Bronchial epithelial cell (primary cell): ENCODE data around the gene RASGRP1. TPM values are rescaled to one million over a fixed set of nuclear protein-coding genes. Genes with fewer than 3 reads are reported as not detected.

Experiments
- DNase-seq: peaks from one replicate; pipeline ENCODE4 v3.0.0-alpha.2; 2010; ENCODE audit warnings: low read depth
- FAIRE-seq: peaks from 2 replicates; lab custom pipeline; 2011; peaks lifted over from hg19 to GRCh38; lab: Jason Lieb, UNC
- H3K27me3 ChIP-seq: 2 replicates; pipeline ENCODE4 v1.5.1; 2011; ENCODE audit warnings: low read length; ENCODE audit not compliant: control insufficient read depth, insufficient read depth
- H3K36me3 ChIP-seq: 2 replicates; pipeline ENCODE4 v1.5.1; 2011; ENCODE audit warnings: low read length; ENCODE audit not compliant: control insufficient read depth, insufficient read depth
- H3K4me3 ChIP-seq: 2 replicates; pipeline ENCODE4 v1.5.1; 2011; ENCODE audit warnings: mild to moderate bottlenecking, low read depth, low read length, control low read depth
- total RNA-seq: library from RNA; depleted of rRNA; stranded (reverse); fragments of >200 nt; gene quantifications from 2 replicates; pipeline ENCODE4 v1.2.1, GENCODE V29; 2014
- TF ChIP-seq, protein P1 (sequence below): IDR thresholded peaks from 2 replicates; pipeline ENCODE4 v1.5.1; 2011; ENCODE audit warnings: mild to moderate bottlenecking, moderate library complexity, low read length, control low read depth, inconsistent platforms; ENCODE audit not compliant: insufficient read depth, severe bottlenecking

RASGRP1 gene
- under 0.01 and 0.64 TPM in 2 replicates for total RNA-seq

DNA sequence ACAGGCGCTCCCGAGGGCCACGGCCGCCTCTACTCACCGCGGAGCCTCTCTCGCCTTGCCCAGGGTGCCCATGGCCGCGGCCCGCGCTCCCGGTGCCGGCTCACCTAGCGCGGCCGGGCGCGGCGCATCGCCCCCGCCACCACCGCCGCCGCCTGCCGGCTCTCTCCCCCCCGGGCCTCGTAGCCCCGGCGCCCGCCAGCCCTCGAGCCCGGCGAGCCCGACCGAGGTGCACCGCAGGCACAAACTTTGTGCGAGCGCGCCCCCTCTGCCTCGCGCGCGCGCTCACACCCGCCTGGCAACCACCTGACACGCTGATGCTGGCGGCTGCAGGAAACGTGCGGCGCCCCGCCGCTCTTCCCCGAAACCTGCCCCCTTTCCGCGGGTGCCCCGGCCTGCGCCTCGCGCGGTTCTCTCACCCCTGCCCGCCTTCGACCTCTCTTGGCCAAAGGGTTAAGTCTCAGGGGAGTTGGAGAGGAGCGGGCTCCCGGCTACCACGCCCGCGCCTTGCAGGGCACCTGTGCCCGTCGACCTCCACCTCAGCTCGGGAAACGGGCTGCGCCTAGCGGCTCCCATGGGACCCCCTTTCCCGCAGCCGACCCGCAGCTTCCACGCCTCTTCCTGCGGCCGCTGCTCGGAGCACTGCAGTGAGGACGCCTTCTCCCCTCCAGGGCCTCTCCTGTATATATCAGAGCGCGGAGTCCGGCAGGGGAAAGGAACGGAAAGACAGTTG, at the start of gene RASGRP1:
TSS of gene RASGRP1 (minus strand) at position 258 of the 730 bp plus-strand sequence. CDS start at position 72, 186 bp downstream.
- Histone ChIP-seq H3K27me3 (peaks cover 14% of the 10 kb centered on the region), H3K36me3 (no peaks in the 10 kb centered on the region), H3K4me3 (peak within 1 kb of the TSS; percentile 37)
- DNase-seq (peak; percentile 21), FAIRE-seq (no peak)
- TF ChIP-seq, protein P1, sequence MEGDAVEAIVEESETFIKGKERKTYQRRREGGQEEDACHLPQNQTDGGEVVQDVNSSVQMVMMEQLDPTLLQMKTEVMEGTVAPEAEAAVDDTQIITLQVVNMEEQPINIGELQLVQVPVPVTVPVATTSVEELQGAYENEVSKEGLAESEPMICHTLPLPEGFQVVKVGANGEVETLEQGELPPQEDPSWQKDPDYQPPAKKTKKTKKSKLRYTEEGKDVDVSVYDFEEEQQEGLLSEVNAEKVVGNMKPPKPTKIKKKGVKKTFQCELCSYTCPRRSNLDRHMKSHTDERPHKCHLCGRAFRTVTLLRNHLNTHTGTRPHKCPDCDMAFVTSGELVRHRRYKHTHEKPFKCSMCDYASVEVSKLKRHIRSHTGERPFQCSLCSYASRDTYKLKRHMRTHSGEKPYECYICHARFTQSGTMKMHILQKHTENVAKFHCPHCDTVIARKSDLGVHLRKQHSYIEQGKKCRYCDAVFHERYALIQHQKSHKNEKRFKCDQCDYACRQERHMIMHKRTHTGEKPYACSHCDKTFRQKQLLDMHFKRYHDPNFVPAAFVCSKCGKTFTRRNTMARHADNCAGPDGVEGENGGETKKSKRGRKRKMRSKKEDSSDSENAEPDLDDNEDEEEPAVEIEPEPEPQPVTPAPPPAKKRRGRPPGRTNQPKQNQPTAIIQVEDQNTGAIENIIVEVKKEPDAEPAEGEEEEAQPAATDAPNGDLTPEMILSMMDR, result peak; percentile 34

DNA sequence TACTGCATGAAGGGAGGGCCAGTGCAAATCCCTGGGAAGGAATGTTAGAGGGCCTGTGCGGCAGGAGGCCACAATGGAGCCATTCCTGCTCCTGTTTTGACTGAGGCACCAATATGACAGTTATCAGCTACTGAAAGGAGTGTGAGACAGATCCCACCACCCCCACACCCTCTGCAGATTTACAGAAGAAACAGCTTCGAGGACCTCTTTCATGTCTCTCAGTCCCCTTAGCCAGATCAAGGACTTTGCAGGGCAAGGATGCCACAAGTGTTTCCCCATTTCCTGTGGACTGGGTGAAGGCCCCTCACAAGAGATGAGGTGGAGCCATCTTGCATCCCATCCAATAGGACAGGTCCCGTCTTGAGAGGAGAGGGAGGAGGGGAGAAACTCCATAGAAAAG, 48.5 kb upstream of the RASGRP1 start:
- TF ChIP-seq, protein P1, result no peak
- no peak for DNase-seq
- Histone ChIP-seq H3K4me3 (no peak overlapping the region), H3K36me3 (no peaks in the 10 kb centered on the region), H3K27me3 (no peaks in the 10 kb centered on the region)
- no peak for FAIRE-seq

DNA sequence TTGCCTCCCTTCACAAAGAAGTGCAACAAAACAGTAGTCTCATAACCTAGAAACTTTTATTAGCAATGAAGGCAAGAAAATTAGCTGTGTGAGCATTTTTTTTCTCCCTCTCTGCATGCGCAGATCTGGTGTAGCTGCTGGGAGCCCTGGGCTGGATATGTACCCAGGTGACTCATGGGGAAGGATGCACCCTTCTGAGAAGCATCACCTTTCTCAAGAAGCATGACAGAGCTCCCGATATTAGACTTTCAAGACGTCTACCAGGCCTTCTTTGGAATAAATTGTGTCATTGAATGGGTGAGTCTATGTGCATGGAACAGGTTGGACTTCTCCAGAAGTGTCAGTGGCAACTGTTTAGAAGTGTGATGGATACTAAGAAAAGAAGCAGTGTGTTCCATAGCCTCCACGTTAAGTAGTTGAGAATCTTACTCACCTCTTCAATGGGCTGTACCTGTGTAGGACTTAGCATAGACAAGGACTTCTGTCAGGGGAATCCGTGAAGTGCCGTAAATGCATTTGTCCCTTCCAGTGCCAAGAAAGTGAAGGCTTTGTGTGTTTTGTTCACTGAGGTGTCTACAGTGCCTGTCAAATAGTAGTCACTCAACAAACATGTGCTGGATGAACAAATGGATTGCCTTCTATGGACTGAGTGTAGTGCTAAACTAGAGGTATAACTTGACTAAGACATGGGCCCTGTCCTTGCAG, 47.7 kb upstream of the RASGRP1 start:
- H3K27me3 ChIP-seq, result no peaks in the 10 kb centered on the region
- FAIRE-seq (peak; percentile 79), DNase-seq (peak; percentile 39)
- no peak overlapping the region for H3K4me3 ChIP-seq
- H3K36me3 ChIP-seq, result no peaks in the 10 kb centered on the region
- TF ChIP-seq, protein P1, result no peak

DNA sequence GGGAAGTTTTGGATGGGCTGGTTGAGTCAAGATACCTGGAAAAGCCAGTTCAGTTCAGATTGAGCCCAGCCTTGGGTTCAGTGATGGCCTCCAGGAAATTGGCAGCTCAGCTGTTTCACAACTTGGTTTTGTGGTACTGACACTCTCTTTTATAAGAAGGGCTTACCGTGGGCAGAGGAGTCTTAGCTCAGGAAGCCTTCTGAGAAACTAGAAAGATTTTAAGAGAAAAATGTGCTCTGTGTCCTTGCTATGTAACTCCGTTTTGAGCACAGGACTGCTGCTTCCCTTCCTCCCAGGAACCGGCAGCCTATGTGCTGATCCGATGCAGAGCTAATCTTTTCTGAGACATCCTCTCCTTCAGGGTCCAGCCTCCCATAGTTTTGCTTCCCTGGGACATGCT, 46.6 kb upstream of the RASGRP1 start:
- H3K27me3 ChIP-seq, result no peaks in the 10 kb centered on the region
- no peaks in the 10 kb centered on the region for H3K36me3 ChIP-seq
- DNase-seq (no peak), FAIRE-seq (no peak)
- TF ChIP-seq, protein P1, result no peak
- H3K4me3 ChIP-seq, result no peak overlapping the region

DNA sequence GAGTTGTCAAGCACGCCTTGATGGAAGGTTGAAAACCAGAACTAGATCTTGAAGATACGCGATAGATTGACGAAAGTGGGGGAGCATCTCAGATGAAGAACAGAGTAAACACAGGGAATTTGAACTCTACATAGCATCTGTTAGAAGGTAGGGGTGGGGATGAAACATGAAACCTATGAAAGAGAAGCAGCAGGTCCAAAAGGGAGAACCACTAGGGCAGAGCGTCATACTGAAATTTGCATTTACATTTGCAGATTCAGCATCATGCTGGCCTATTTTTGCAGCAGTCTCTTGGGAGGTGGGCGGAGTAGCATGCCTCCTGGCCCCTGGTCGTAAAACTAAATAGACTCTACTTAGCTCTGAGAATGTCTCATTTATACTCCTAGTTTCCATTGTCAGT, 46.1 kb upstream of the RASGRP1 start:
- DNase-seq (no peak), FAIRE-seq (no peak)
- peaks cover 2% of the 10 kb centered on the region for H3K27me3 ChIP-seq
- H3K36me3 ChIP-seq, result no peaks in the 10 kb centered on the region
- TF ChIP-seq, protein P1, result no peak
- no peak overlapping the region for H3K4me3 ChIP-seq
